HL-60 (cell line): ENCODE data around the gene RESP18.

Experiments
- DNase-seq, 2 experiments: peaks; one replicate each; pipeline ENCODE4 v3.0.0-alpha.2; 2010 to 2020; ENCODE audit warnings: low read depth in 1 of 2, low spot score in 1 of 2
- H3K27ac ChIP-seq: fragments of 250-450 bp; sonication (Bioruptor Pico); replicated peaks from 2 replicates; pipeline ENCODE4 v1.5.1; 2020; ENCODE audit warnings: mild to moderate bottlenecking, moderate library complexity
- H3K27me3 ChIP-seq: fragments of 250-450 bp; sonication (Bioruptor Pico); 2 replicates; pipeline ENCODE4 v1.5.1; 2021; ENCODE audit warnings: mild to moderate bottlenecking, moderate library complexity; ENCODE audit not compliant: insufficient read depth, poor library complexity, severe bottlenecking
- H3K4me3 ChIP-seq: replicated peaks from 2 replicates; pipeline ENCODE4 v1.5.1; 2011; ENCODE audit warnings: mild to moderate bottlenecking, control low read depth, low read length; ENCODE audit not compliant: insufficient read depth
- GABPA ChIP-seq: IDR thresholded peaks from 2 replicates; pipeline ENCODE4 v1.6.1; 2012; ENCODE audit warnings: low read depth
- POLR2AphosphoS5 ChIP-seq: IDR thresholded peaks from 2 replicates; pipeline ENCODE4 v1.6.1; 2012; ENCODE audit warnings: low read depth
- SPI1 ChIP-seq: IDR thresholded peaks from 2 replicates; pipeline ENCODE4 v1.6.1; 2012; ENCODE audit warnings: low read depth, mild to moderate bottlenecking, borderline replicate concordance
- TF ChIP-seq, protein P1 (sequence below): IDR thresholded peaks from 2 replicates; pipeline ENCODE4 v1.6.1; 2012; ENCODE audit warnings: low read depth; ENCODE audit not compliant: insufficient replicate concordance
- TF ChIP-seq, protein P2 (sequence below): IDR thresholded peaks from one replicate; pipeline ENCODE4 v1.5.1; 2011; ENCODE audit warnings: low read length, control low read depth, inconsistent platforms; ENCODE audit not compliant: insufficient read depth

The RESP18 gene

DNA sequence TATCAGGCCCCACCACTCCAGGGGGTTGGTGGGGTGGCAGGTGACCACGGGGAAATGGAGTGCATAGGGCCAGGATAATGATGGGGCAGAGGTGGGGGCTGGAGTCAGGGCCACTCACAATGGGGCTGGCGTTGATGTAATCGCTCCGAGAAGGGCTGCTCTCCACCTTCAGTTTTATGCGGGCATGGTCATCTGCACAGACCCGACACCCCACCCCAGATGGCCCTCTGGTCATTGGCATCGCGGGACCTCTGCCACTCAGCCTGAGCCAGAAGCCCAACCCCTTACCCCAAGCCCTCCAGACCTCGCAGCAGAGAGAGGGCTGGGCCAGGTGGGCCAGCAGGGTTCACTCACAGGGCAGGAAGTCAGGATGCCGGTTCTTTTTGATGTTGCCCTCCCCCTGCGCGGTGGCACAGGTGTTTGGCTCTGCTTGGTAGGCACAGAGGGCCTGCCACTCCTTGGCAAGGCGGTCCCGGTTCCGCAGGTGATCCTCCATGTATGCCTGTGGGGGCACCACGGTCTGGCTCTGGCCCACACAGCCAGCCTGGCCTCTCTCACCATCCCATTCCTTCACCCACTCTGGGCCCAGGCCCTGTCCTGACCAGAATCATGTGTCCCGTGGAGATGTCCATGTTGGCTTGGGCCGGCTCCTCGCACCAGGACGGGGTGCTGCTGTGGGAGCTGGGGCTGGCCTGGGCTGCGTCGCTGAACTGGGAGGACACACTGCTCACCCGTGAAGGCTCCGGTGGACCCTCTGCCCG is 35.7 kb downstream of the RESP18 start:
- no peak overlapping the region for H3K27ac ChIP-seq
- no peak for DNase-seq
- H3K27me3 ChIP-seq: peaks cover 28% of the 10 kb centered on the region
- no peak for TF ChIP-seq SPI1
- TF ChIP-seq, protein P1, sequence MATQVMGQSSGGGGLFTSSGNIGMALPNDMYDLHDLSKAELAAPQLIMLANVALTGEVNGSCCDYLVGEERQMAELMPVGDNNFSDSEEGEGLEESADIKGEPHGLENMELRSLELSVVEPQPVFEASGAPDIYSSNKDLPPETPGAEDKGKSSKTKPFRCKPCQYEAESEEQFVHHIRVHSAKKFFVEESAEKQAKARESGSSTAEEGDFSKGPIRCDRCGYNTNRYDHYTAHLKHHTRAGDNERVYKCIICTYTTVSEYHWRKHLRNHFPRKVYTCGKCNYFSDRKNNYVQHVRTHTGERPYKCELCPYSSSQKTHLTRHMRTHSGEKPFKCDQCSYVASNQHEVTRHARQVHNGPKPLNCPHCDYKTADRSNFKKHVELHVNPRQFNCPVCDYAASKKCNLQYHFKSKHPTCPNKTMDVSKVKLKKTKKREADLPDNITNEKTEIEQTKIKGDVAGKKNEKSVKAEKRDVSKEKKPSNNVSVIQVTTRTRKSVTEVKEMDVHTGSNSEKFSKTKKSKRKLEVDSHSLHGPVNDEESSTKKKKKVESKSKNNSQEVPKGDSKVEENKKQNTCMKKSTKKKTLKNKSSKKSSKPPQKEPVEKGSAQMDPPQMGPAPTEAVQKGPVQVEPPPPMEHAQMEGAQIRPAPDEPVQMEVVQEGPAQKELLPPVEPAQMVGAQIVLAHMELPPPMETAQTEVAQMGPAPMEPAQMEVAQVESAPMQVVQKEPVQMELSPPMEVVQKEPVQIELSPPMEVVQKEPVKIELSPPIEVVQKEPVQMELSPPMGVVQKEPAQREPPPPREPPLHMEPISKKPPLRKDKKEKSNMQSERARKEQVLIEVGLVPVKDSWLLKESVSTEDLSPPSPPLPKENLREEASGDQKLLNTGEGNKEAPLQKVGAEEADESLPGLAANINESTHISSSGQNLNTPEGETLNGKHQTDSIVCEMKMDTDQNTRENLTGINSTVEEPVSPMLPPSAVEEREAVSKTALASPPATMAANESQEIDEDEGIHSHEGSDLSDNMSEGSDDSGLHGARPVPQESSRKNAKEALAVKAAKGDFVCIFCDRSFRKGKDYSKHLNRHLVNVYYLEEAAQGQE: no peak
- no peak for TF ChIP-seq POLR2AphosphoS5
- TF ChIP-seq, protein P2, sequence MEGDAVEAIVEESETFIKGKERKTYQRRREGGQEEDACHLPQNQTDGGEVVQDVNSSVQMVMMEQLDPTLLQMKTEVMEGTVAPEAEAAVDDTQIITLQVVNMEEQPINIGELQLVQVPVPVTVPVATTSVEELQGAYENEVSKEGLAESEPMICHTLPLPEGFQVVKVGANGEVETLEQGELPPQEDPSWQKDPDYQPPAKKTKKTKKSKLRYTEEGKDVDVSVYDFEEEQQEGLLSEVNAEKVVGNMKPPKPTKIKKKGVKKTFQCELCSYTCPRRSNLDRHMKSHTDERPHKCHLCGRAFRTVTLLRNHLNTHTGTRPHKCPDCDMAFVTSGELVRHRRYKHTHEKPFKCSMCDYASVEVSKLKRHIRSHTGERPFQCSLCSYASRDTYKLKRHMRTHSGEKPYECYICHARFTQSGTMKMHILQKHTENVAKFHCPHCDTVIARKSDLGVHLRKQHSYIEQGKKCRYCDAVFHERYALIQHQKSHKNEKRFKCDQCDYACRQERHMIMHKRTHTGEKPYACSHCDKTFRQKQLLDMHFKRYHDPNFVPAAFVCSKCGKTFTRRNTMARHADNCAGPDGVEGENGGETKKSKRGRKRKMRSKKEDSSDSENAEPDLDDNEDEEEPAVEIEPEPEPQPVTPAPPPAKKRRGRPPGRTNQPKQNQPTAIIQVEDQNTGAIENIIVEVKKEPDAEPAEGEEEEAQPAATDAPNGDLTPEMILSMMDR: no peak
- no peak for TF ChIP-seq GABPA
- H3K4me3 ChIP-seq: no peak overlapping the region

DNA sequence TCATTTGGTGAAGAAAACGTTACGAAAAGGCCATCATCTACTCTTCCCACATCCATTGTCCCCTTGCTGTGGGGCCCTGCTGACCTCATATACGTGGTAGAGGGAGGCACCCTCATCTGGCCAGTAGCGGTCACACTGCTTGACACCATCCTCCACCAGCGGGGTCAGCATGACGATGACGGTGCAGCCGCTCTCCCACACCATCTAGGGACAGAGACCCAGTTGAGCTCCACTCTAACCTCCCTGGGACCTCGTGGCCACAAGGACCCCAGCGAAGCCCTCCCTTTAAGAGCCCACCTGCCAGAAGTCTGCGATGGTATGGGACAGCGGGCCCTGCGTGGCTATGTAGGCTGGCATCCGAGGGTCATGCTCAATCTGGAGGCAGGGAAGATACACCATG is 36.4 kb downstream of the RESP18 start:
- no peak overlapping the region for H3K27ac ChIP-seq
- DNase-seq: no peak
- TF ChIP-seq GABPA (no peak), POLR2AphosphoS5 (no peak)
- H3K4me3 ChIP-seq: no peak overlapping the region
- H3K27me3 ChIP-seq: peaks cover 24% of the 10 kb centered on the region

- peak; percentile 72 to 81 for DNase-seq
- peak overlapping the region; percentile 52 for H3K4me3 ChIP-seq
- no peak overlapping the region for H3K27ac ChIP-seq
- TF ChIP-seq POLR2AphosphoS5 (no peak), SPI1 (peak; percentile 85), GABPA (no peak)
- TF ChIP-seq, protein P2: peak; percentile 98
- TF ChIP-seq, protein P1: peak; percentile 44
- H3K27me3 ChIP-seq: peaks cover 24% of the 10 kb centered on the region
These were observed 37.9 kb downstream of the RESP18 start for GRCh38 chr2:219294356-219295351.

GRCh38 chr2:219293736-219294231 is 38.8 kb downstream of the RESP18 start:
- TF ChIP-seq GABPA: no peak
- TF ChIP-seq, protein P1: no peak
- TF ChIP-seq, protein P2: no peak
- no peak for TF ChIP-seq SPI1
- no peak for TF ChIP-seq POLR2AphosphoS5
- DNase-seq: no peak
- Histone ChIP-seq H3K4me3 (no peak overlapping the region), H3K27ac (no peak overlapping the region), H3K27me3 (peaks cover 15% of the 10 kb centered on the region)
